ENCODE data around the gene UNCX.
"Not testable (repeated sequence)": the region's sequence is repeated elsewhere in the genome, so short reads cannot be mapped to it uniquely, and the experiment has no call there.

UNCX gene

GRCh38 chr7:1232623-1233332 is at the start of gene UNCX:
Gene UNCX, plus strand, starts transcription at chr7:1232872. Its CDS starts 146 bp downstream, at chr7:1233018.
- DNase-seq = no peak

DNA sequence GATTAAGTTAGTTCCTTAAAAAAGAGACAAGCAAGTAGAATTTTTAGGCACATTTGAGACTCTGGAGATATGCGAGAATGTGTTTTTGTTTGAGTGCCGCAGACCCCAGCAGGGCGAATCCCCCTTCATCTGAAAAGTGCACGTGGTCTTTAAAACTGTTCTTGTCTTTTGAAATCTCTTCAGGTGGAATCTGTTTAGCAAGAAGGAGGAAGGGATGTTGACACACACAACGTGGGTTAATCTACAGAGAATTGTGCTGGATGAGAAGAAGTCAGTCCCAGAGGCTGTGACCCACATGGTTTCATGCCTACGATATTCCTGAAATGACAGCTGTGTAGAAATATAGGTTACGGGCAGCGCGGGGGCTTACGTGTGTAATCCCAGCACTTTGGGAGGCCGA is 45.5 kb upstream of the UNCX start:
- no peak for DNase-seq

DNA sequence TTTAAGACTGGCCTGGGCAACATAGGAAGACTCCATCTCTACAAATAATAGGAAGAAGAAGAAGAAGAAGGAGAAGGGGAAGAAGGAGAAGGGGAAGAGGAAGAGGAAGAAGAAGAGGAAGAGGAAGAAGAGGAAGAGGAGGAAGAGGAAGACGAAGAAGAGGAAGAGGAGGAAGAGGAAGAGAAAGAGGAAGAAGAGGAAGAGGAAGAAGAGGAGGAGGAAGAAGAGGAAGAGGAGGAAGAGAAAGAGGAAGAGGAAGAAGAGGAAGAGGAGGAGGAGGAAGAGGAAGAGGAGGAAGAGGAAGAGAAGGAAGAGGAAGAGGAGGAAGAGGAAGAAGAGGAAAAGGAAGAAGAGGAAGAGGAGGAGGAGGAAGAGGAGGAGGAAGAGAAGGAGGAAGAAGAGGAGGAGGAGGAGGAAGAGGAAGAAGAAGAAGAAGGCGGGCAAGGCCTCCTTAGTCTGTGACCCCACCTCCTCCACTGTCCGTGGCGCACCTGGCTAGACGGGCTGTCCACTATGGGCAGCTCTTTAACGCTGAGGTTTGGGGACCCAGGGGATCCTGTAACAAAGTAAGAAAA is 43.9 kb upstream of the UNCX start:
- DNase-seq = no peak

DNA sequence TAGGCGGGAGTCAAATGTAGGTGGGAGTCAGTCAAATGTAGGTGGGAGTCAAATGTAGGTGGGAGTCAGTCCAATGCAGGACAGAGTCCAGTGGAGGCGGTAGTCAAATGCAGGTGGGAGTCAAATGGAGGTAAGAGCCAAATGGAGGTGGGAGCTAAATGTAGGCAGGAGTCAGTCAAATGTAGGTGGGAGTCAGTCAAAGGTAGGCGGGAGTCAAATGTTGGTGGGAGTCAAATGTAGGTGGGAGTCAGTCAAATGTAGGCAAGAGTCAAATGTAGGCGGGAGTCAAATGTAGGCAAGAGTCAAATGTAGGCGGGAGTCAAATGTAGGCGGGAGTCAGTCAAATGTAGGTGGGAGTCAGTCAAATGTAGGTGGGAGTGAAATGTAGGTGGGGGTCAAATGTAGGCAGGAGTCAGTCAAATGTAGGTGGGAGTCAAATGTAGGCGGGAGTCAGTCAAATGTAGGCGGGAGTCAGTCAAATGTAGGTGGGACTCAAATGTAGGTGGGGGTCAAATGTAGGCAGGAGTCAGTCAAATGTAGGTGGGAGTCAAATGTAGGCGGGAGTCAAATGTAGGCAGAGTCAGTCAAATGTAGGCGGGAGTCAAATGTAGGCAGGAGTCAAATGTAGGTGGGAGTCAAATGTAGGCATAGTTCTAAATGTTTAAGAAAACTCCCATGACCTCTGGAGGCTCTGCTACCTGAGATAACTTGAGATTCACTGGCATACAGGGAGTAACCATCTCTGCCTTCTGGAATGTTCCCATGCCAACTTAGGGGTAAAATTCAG is 42.5 kb upstream of the UNCX start:
- no peak for DNase-seq

- DNase-seq = peak; percentile 17
These were observed 40.4 kb upstream of the UNCX start for GRCh38 chr7:1192171-1192676.

DNA sequence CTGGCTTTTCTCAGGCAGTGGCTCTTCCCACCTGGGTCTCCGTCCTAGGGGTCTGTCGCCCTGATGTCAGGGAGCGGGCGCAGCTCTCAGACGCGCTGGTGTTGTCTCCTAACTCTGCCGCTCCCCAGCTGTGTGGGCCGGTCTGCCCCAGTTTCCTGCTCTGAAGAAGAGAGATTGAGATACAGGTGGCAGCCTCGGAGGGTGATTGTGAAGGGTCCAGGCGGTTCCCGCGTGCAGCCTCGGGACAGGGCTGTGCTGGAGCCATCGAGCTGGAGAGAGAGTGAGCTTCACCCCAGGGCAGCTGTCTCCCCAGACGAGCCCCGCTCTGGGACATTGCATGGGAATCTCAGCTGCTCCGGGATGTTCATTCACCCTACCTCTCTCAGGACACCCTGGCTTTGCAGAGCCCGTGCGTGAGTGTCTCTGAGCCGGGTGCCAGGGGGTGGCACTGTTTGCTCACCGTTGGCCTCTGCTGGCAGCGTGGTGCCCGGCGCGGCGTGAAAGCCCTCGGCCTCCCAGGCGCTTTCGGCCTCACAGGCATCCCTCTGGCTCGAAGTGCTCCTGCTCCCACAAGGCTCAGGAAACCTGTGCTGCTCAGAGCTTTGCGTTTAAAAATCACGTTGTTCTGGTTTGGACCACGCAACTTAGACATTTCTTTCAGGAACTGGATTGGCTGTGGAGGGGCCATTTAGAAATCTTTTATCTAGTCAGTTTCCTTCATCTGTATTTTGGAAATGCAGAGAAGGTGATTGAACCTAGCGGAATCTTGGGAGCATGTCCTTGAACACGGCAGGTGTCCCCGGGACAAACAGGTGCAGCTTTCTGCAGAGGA is 38.9 kb upstream of the UNCX start:
- peak; percentile 39 for DNase-seq

DNA sequence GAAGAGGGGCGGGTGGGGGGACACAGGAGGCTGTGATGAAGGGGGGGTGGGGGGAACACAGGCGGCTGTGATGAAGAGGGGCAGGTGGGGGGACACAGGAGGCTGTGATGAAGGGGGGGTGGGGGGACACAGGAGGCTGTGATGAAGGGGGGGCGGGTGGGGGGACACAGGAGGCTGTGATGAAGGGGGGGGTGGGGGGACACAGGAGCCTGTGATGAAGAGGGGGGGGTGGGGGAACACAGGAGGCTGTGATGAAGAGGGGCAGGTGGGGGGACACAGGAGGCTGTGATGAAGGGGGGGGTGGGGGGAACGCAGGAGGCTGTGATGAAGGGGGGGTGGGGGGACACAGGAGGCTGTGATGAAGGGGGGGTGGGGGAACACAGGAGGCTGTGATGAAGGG is 36.2 kb upstream of the UNCX start:
- not testable (repeated sequence) for DNase-seq

GRCh38 chr7:1196950-1197349 is 35.7 kb upstream of the UNCX start:
- DNase-seq = no peak

DNA sequence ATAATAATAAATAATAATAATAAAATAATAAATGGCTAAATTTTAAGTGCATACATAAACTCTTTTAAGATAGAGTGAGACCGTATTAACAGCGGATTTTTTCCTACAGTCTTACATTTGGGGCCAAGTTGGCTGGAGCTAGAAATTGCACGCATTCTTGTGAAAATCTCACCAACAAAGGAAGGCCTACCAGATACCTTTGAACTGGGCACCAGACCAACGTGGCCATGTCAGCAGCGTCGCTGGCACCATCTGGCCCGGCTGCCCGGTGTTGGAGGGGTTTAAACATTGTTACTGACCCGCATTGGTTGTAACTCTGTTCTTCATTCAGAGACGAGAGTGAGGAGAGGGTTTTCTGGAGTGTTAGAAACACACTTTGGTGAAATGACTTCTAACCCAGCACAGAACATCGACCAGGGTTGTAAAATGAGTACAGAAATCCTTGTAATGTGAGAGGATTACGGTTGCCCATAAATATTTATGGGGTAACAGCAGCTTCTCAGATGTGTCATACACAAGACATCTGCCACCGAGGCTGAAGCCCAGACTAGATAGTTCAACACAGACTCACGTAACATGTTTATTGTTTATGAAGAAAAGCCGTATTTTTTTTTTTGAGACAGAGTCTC is 34.6 kb upstream of the UNCX start:
- DNase-seq = no peak

GRCh38 chr7:1200045-1200444 is 32.6 kb upstream of the UNCX start:
- DNase-seq = no peak

- DNase-seq = no peak
These were observed 30.8 kb upstream of the UNCX start for GRCh38 chr7:1201916-1202315.

DNA sequence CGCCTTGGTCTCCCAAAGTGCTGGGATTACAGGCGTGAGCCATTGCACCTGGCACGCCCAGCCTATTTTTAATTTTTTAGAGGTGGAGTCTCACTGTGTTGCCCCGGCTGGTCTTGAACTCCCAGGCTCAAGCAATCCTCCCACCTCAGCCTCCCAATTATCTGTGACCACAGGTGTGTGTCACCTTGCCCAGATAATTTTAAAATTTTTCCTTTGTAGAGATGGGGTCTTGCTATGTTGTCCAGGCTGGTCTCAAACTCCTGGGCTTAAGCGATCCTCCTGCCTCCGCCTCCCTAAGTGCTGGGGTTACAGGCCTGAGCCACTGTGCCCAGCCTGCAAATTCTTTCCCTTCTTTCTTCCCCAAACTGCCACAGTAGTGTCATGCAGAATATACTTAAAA is 29.8 kb upstream of the UNCX start:
- DNase-seq = not testable (repeated sequence)

DNA sequence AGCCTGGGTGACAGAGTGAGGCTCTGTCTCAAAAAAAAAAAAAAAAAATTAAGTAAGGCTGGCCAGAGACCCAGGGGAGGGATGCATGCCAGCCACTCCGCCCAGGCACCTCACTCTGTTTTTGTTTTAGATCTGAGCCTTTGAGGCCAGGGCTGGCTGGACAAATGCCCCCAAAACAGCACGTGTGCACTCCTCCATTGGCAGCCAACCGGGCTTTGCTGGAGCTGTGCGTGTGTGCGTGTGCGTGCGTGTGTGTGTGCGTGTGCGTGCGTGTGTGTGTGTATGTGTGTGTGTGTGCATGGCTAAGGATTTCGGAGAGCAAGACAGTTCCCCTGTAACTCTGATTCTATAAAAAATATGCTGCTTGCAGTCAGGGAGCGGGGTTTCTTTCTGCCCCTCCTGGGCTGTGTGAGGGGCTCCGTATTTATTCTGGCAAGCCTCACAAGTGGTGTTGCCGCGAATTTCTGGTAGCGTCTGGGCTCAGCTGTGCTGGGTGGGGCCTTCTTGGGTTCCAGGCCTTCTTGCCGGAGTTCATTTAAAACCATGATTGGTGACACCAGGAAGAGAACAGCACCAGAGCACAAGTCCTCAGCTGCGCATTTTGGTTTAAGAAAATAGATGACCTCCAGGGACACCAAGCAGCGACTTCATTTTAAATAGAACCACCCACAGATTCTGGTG is 28.1 kb upstream of the UNCX start:
- DNase-seq = no peak

GRCh38 chr7:1205742-1206141 is 26.9 kb upstream of the UNCX start:
- DNase-seq = not testable (repeated sequence)

DNA sequence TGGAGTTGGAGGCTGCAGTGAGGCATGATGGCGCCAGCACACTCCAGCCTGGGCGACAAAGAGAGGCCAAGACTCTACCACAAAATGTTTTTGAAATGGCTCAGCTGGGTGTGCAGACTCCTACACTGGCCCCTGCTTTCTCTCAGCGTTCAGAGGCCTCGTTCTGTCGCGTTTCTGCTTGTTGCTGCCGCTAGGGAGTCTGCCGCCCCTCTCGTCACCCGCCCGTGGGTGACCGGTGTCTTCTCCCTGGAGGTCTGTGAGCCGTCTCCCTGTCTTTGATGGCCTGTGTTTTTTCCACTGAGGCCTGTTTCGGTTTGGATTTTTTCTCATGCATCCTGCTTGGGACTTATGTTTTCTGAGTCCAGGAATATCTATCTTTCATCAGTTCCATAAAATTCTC is 23.6 kb upstream of the UNCX start:
- no peak for DNase-seq

DNA sequence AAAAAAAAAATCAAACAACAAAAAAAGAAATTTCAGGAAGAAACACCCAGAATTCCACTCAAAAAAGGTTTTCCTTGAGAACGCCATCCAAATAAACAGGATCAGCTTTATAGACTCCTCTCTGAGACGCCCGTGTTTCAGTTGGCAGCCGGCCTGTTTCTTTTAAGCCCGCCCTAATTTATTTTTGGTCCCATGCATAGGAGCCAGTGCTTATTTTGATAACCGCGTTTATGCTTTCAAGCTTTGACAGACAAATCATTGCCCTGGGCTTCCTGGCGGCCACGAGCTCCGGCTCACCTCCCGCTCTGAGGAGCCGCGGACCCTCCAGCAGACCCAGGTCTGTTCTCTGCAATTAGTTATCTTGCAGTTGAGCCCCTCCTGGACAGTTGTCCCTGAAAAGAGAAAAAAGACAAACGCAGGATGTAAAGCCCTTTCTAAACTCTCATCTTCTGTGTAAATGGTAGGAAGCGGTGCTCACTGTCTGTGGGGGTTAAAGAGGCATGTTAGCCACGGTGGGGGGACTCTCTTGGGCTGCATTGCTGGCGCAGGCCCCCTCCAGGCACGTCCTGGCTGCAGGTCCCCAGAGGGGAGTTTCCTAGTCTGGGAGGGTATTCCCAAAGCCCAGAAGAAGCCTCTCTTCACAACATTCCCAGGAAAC is 22.2 kb upstream of the UNCX start:
- DNase-seq = no peak

DNA sequence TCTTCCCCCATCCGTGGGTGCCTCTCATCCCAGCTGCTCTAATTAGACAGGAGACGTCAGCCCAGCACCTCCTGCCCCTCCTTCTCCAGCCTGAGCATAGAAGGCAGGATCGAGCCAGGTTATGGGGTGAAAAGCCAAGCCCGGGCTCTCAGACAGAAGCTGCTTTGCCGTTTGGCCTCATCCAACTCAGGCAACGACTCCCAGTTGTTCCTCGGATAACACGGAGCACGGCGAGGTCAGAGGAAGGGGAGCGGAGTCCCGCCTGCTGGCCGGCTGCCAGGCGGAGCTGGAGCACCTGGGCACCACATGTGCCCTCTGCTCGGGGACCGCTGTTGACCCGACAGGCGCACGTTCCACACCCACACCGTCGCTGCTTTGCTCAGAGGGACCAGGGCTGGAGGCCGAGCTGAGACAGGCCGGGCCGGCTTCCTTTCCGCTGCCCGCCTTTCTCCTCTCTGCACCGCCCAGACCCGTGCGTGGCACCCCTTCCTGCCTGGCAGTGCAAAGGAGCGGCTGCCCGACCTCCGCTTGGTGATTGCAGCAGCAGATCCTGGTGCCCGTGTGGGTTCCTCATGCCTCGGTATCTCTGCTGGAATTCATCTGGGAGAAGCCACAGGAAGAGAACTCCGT is 21.6 kb upstream of the UNCX start:
- DNase-seq = no peak

- DNase-seq = no peak
These were observed 21.1 kb upstream of the UNCX start for GRCh38 chr7:1211611-1212010.

DNA sequence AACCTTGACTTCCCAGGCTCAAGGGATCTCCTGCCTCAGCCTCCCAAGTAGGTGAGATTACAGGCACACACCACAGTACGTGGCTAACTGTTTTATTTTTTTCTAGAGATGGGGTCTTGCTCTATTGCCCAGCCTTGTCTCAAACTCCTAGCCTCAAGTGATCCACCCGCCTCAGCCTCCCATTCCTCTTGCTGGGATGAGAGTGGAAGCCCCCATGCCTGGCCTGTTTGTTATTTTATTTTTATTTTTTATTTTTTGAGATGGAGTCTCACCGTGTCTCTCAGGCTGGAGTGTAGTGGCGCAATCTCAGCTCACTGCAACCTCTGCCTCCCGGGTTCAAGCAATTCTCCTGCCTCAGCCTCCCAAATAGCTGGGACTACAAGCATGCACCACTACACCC is 20.6 kb upstream of the UNCX start:
- DNase-seq = not testable (repeated sequence)

- DNase-seq = no peak
These were observed 18.2 kb upstream of the UNCX start for GRCh38 chr7:1214516-1214915.

Data from CD4-positive, alpha-beta T cell treated with Interleukin-12 subunit alpha and Interleukin-12 subunit beta, for 1 hour (primary cell).